Subcutaneous adipose tissue (tissue), 4 donors: ENCODE results near the gene DPP6. TPM values are rescaled to one million over a fixed set of nuclear protein-coding genes. Genes with fewer than 3 reads are reported as not detected.

ENCODE experiments used
- CTCF ChIP-seq: fragments of 450-650 bp; IDR thresholded peaks from one replicate; pipeline ENCODE4 v1.5.1; 2016; ENCODE audit warnings: low read depth, mild to moderate bottlenecking, control low read depth, antibody characterized with exemption, moderate library complexity
- total RNA-seq, 4 donors: library from RNA; depleted of rRNA; stranded (reverse); fragments of >200 nt; gene quantifications; one replicate each; pipeline ENCODE4 v1.1.0, GENCODE V29; 2016

DPP6 gene
- total RNA-seq, 4 donors from 2014 or later = 0.19 to 2.0 (median 0.85) TPM; not detected in 1

- no peak for TF ChIP-seq CTCF
Measured at GRCh38 chr7:154640266-154640865, 588.2 kb downstream of the DPP6 start.

GRCh38 chr7:154640917-154641316, 588.7 kb downstream of the DPP6 start:
- TF ChIP-seq CTCF = no peak

DNA sequence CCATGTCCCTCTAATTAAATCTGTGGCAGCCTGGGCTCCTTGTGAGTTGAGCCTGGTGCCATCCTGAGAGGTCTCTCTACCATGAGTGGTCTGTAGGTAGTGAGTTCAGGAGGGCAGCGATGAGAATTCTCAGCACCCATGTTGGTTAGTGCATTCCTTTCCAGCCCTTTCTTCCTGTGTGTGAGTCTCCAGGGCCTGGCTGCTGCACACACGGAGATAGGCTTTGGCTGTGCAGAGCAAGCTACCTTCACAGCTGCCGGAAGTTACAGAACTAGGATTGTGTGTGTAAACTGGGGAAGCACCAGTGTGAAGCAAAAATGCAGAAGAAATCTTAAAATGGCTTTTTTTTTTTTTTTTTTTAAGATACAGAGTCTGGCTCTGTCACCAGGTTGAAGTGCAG, 592.2 kb downstream of the DPP6 start:
- TF ChIP-seq CTCF = no peak

DNA sequence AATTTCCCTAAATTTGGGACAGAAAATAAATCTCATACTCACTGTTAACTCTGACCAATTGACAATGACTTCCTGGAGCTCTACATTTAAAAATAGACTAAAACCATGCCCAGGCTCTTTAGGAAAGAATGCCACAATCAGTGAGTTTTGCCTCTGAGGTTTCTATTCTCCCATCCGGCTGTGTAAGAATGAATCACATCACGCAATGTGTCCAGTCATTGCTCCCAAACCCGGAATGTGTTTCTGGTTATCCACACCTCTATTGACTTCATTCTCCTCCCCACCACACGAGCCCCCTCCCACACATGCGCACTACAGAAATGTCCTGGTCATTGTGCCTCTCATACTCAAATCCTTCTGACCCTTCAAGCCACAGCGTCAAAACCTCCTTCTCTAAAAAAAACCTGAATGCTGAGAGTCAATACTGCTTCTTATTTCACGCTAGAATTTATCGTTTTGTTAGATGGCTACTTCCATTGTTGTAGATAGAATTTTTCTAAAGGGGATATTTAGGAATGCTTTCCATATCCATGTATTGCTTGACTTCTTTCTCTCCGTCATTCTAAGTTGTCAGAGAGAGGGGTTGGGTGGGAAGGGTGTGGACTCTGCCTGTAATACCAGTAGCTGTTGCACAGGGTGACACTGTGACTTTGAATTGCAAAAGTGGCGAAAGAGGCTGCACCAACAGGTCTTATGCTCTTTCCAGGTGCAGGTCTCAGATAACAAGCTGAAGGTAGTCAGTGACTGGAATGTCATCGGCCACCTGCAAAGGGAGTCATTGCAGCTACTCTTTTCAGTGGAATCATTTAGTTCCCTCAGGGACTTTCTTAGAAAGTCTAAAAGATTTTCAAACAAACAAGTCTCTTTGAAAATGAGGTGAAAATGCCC, 594.2 kb downstream of the DPP6 start:
- TF ChIP-seq CTCF = no peak

- no peak for TF ChIP-seq CTCF
Measured at GRCh38 chr7:154647625-154648024, 595.4 kb downstream of the DPP6 start.

GRCh38 chr7:154649015-154649414, 596.8 kb downstream of the DPP6 start:
- TF ChIP-seq CTCF = no peak

- TF ChIP-seq CTCF = no peak
Measured at GRCh38 chr7:154649434-154649833, 597.2 kb downstream of the DPP6 start.
